GM12878 (cell line): ENCODE measurements around the gene PEX1.
"Not testable (repeated sequence)": the region's sequence is repeated elsewhere in the genome, so short reads cannot be mapped to it uniquely, and the experiment has no call there.

Experiments used
- CHD2 ChIP-seq: IDR thresholded peaks from 2 replicates; pipeline ENCODE4 v1.6.1; 2011; ENCODE audit warnings: low read depth, low read length, improper control_type of control experiment, borderline replicate concordance
- HDAC2 ChIP-seq: fragments of 200-600 bp; sonication (generic); IDR thresholded peaks from 2 replicates; pipeline ENCODE4 v1.6.1; 2017

DNA sequence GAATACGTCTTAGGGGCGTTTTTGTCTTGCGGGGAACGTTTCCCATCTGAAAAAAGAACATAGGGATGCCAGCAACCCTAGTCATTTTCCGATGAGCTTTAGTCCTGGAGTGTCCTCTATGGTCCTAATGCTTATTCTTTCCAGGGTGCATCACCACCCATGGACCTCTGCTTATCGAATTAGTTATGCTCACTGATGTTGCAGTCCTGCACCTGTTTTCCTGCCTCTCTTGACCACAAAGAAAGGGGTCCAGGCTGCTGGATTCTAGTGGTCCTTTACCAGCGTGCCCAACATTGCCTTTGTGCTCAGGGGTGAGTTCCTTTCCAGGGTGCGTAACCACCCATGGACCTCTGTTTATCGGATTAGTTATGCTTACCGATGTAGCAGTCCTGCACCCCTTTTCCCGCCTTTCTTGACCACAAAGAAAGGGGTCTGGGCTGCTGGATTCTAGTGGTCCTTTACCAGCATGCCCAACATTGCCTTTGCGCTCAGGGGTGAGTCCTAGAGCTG lies 53.0 kb downstream of the PEX1 start:
- TF ChIP-seq CHD2, HDAC2: not testable (repeated sequence)
